ENCODE results near the gene LSMEM2. TPM values are rescaled to one million over a fixed set of nuclear protein-coding genes. Genes with fewer than 3 reads are reported as not detected.
A peak's percentile ranks its signal among the peaks of the same experiment; 100 is the strongest.
"Not testable (repeated sequence)": the region's sequence is repeated elsewhere in the genome, so short reads cannot be mapped to it uniquely, and the experiment has no call there.

The LSMEM2 gene
- total RNA-seq, 4 donors from 2014 or later = 0.30 TPM; not detected in 3

- Histone ChIP-seq H3K27me3 (no peaks in the 10 kb centered on the region), H3K27ac (no peak overlapping the region), H3K4me1 (peaks cover 32% of the 10 kb centered on the region), H3K9me3 (no peaks in the 10 kb centered on the region), H3K36me3 (no peaks in the 10 kb centered on the region), H3K4me3 (no peak overlapping the region)
- no peak for TF ChIP-seq CTCF (IDR thresholded peaks at IDR 0.05)
- TF ChIP-seq EP300 (IDR thresholded peaks at IDR 0.05) = no peak
- no peak for TF ChIP-seq POLR2A (IDR thresholded peaks at IDR 0.05)
- TF ChIP-seq POLR2AphosphoS5 (IDR thresholded peaks at IDR 0.05) = no peak
- no peak for DNase-seq (ENCODE audit: low spot score in 2 of 2)
Measured at GRCh38 chr3:50304601-50305000, 25.7 kb downstream of the LSMEM2 start.

GRCh38 chr3:50312041-50312440 lies 33.2 kb downstream of the LSMEM2 start:
- H3K36me3 ChIP-seq; H3K27me3 ChIP-seq; DNase-seq (ENCODE audit: low spot score in 2 of 2); H3K9me3 ChIP-seq: not testable (repeated sequence)
- WGBS = no CpG with 5 or more reads among the region's 32 CpGs
- H3K27ac ChIP-seq = peak overlapping the region; percentile 41
- peaks cover 47% of the 10 kb centered on the region for H3K4me1 ChIP-seq
- H3K4me3 ChIP-seq = peak overlapping the region; percentile 48

- WGBS = 72% methylated on average over 3 of the region's 3 CpGs
- Histone ChIP-seq H3K27ac (peak overlapping the region; percentile 6), H3K36me3 (peaks cover 13% of the 10 kb centered on the region), H3K9me3 (no peaks in the 10 kb centered on the region), H3K27me3 (no peaks in the 10 kb centered on the region), H3K4me3 (no peak overlapping the region), H3K4me1 (peaks cover 70% of the 10 kb centered on the region)
- no peak for DNase-seq (ENCODE audit: low spot score in 2 of 2)
- TF ChIP-seq EP300 (IDR thresholded peaks at IDR 0.05) = no peak
- TF ChIP-seq POLR2AphosphoS5 (IDR thresholded peaks at IDR 0.05) = no peak
Measured at GRCh38 chr3:50314342-50314741, 35.5 kb downstream of the LSMEM2 start.

- TF ChIP-seq CTCF (IDR thresholded peaks at IDR 0.05) = no peak
- TF ChIP-seq EP300 (IDR thresholded peaks at IDR 0.05) = no peak
- TF ChIP-seq POLR2A (IDR thresholded peaks at IDR 0.05) = no peak
- Histone ChIP-seq H3K36me3 (peaks cover 18% of the 10 kb centered on the region), H3K4me3 (no peak overlapping the region), H3K4me1 (peaks cover 75% of the 10 kb centered on the region), H3K9me3 (no peaks in the 10 kb centered on the region), H3K27ac (peak overlapping the region; percentile 6), H3K27me3 (no peaks in the 10 kb centered on the region)
- DNase-seq (ENCODE audit: low spot score in 2 of 2) = no peak
- 100% methylated on average over 4 of the region's 4 CpGs for WGBS
Measured at GRCh38 chr3:50314816-50315215, 35.9 kb downstream of the LSMEM2 start.

GRCh38 chr3:50316657-50317242 lies 37.9 kb downstream of the LSMEM2 start:
- Histone ChIP-seq H3K4me1 (peaks cover 77% of the 10 kb centered on the region), H3K4me3 (peak overlapping the region; percentile 93), H3K9me3 (no peaks in the 10 kb centered on the region), H3K27ac (peak overlapping the region; percentile 89), H3K27me3 (no peaks in the 10 kb centered on the region), H3K36me3 (peaks cover 19% of the 10 kb centered on the region)
- peak; percentile 88 for DNase-seq (ENCODE audit: low spot score in 2 of 2)
- no peak for TF ChIP-seq POLR2A (IDR thresholded peaks at IDR 0.05)
- TF ChIP-seq POLR2AphosphoS5 (IDR thresholded peaks at IDR 0.05) = peak in 2 of 3 donors; percentile 25 to 66
- WGBS = 24% methylated on average over 3 of the region's 9 CpGs

GRCh38 chr3:50317300-50317699 lies 38.4 kb downstream of the LSMEM2 start:
- TF ChIP-seq EP300 (IDR thresholded peaks at IDR 0.05) (no peak), POLR2AphosphoS5 (IDR thresholded peaks at IDR 0.05) (no peak), POLR2A (IDR thresholded peaks at IDR 0.05) (no peak), CTCF (IDR thresholded peaks at IDR 0.05) (no peak)
- H3K4me3 ChIP-seq = peak overlapping the region; percentile 93
- peaks cover 19% of the 10 kb centered on the region for H3K36me3 ChIP-seq
- no peaks in the 10 kb centered on the region for H3K9me3 ChIP-seq
- H3K4me1 ChIP-seq = peaks cover 79% of the 10 kb centered on the region
- H3K27ac ChIP-seq = peak overlapping the region; percentile 89
- H3K27me3 ChIP-seq = no peaks in the 10 kb centered on the region
- 100% methylated on average over 1 of the region's 6 CpGs for WGBS
- DNase-seq (ENCODE audit: low spot score in 2 of 2) = peak in 1 of 2 donors; percentile 78

GRCh38 chr3:50318163-50318562 lies 39.3 kb downstream of the LSMEM2 start:
- peaks cover 86% of the 10 kb centered on the region for H3K4me1 ChIP-seq
- TF ChIP-seq POLR2A (IDR thresholded peaks at IDR 0.05) (no peak), EP300 (IDR thresholded peaks at IDR 0.05) (no peak), CTCF (IDR thresholded peaks at IDR 0.05) (no peak), POLR2AphosphoS5 (IDR thresholded peaks at IDR 0.05) (no peak)

More at GRCh38 chr3:50318163-50318562, 39.3 kb downstream of the LSMEM2 start:
- Histone ChIP-seq H3K27ac (peak overlapping the region; percentile 89), H3K9me3 (no peaks in the 10 kb centered on the region), H3K27me3 (no peaks in the 10 kb centered on the region), H3K36me3 (peaks cover 19% of the 10 kb centered on the region), H3K4me3 (peak overlapping the region; percentile 93)
- WGBS = 71% methylated on average over 8 of the region's 11 CpGs
- DNase-seq (ENCODE audit: low spot score in 2 of 2) = no peak
